ENCODE measurements around the gene POLR1G. TPM values are rescaled to one million over a fixed set of nuclear protein-coding genes. Genes with fewer than 3 reads are reported as not detected.

The POLR1G gene
- total RNA-seq, 3 donors from 2014 or later: 3.2 to 4.1 (median 3.2) TPM

- intact Hi-C loops (cut with DNase I, micrococcal nuclease): no loop called here
- no peak overlapping the region for H3K4me3 ChIP-seq
These were observed 15.1 kb upstream of the POLR1G start for GRCh38 chr19:45391346-45391745.

GRCh38 chr19:45391871-45392665 is 14.4 kb upstream of the POLR1G start:
- no peaks in the 10 kb centered on the region for H3K4me1 ChIP-seq (ENCODE audit: low read depth)
- DNase-seq: no peak
- TF ChIP-seq CTCF (IDR thresholded peaks at IDR 0.05): no peak
- ATAC-seq: no peak
- no peaks in the 10 kb centered on the region for H3K9me3 ChIP-seq
- H3K36me3 ChIP-seq (ENCODE audit: low read depth): no peaks in the 10 kb centered on the region
- intact Hi-C loops (cut with DNase I, micrococcal nuclease): no loop called here
- no peak overlapping the region for H3K4me3 ChIP-seq

More at GRCh38 chr19:45391346-45391745, 15.1 kb upstream of the POLR1G start:
- no peak for TF ChIP-seq CTCF (IDR thresholded peaks at IDR 0.05)
- Histone ChIP-seq H3K4me1 (ENCODE audit: low read depth) (no peaks in the 10 kb centered on the region), H3K9me3 (no peaks in the 10 kb centered on the region), H3K36me3 (ENCODE audit: low read depth) (no peaks in the 10 kb centered on the region)
- peak; percentile 64 for ATAC-seq
- no peak for DNase-seq

- ATAC-seq (no peak), DNase-seq (no peak)
- intact Hi-C loops (cut with DNase I, micrococcal nuclease): no loop called here
- peaks cover 10% of the 10 kb centered on the region for H3K4me1 ChIP-seq (ENCODE audit: low read depth)
- no peak for TF ChIP-seq CTCF (IDR thresholded peaks at IDR 0.05)
- no peak overlapping the region for H3K4me3 ChIP-seq
- no peaks in the 10 kb centered on the region for H3K9me3 ChIP-seq
- no peaks in the 10 kb centered on the region for H3K36me3 ChIP-seq (ENCODE audit: low read depth)
These were observed 10.4 kb upstream of the POLR1G start for GRCh38 chr19:45395821-45396617.

GRCh38 chr19:45400192-45400591 is 6.3 kb upstream of the POLR1G start:
- Histone ChIP-seq H3K4me3 (no peak overlapping the region), H3K9me3 (no peaks in the 10 kb centered on the region), H3K4me1 (ENCODE audit: low read depth) (peaks cover 27% of the 10 kb centered on the region), H3K36me3 (ENCODE audit: low read depth) (no peaks in the 10 kb centered on the region)
- intact Hi-C loops (cut with DNase I, micrococcal nuclease): no loop called here
- peak in 1 of 3 donors; percentile 52 for DNase-seq
- no peak for TF ChIP-seq CTCF (IDR thresholded peaks at IDR 0.05)
- ATAC-seq: no peak

- ATAC-seq: no peak
- intact Hi-C loops (cut with DNase I, micrococcal nuclease): no loop called here
- no peak for TF ChIP-seq CTCF (IDR thresholded peaks at IDR 0.05)
- Histone ChIP-seq H3K9me3 (no peaks in the 10 kb centered on the region), H3K4me1 (ENCODE audit: low read depth) (peaks cover 30% of the 10 kb centered on the region), H3K4me3 (no peak overlapping the region), H3K36me3 (ENCODE audit: low read depth) (no peaks in the 10 kb centered on the region)
- no peak for DNase-seq
These were observed 4.6 kb upstream of the POLR1G start for GRCh38 chr19:45401815-45402214.
